Right renal pelvis (tissue), 4 donors: ENCODE results near the gene MYO9B. TPM values are rescaled to one million over a fixed set of nuclear protein-coding genes. Genes with fewer than 3 reads are reported as not detected.

Source experiments
- DNase-seq, 4 donors: peaks; one replicate each; pipeline ENCODE4 v3.0.0-alpha.2; 2013; ENCODE audit warnings: low read depth in 4 of 4, low spot score in 3 of 4, missing footprints in 1 of 4
- polyA plus RNA-seq, 4 donors: library from polyadenylated mRNA; unstranded; fragments of 120-200 nt; gene quantifications; one replicate each; pipeline ENCODE4 v1.2.1, GENCODE V29; 2013; ENCODE audit not compliant: insufficient read length in 4 of 4

The MYO9B gene
- polyA plus RNA-seq, 4 donors: 40.6 to 51.6 (median 48.8) TPM

GRCh38 chr19:17249887-17250548 is 174.4 kb downstream of the MYO9B start:
- DNase-seq: no peak

DNA sequence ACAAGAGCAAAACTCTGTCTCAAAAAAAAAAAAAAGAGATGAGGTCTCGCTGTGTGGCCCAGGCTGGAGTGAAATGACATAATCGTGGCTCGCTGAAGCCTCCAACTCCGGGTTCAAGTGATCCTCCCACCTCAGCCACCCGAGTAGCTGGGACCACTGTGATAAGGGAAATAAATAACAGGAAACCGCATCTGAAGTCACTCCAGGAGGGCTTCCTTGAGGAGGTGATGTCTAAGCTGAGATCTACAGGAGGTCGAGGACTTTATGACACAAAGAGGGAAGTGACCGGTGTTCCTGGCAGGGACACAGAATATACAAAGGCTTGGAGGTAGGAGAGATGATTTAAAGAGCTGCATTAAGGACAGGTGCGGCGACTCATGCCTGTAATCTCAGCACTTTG is 179.1 kb downstream of the MYO9B start:
- DNase-seq: no peak

GRCh38 chr19:17255150-17255621 is 179.6 kb downstream of the MYO9B start:
- no peak for DNase-seq

DNA sequence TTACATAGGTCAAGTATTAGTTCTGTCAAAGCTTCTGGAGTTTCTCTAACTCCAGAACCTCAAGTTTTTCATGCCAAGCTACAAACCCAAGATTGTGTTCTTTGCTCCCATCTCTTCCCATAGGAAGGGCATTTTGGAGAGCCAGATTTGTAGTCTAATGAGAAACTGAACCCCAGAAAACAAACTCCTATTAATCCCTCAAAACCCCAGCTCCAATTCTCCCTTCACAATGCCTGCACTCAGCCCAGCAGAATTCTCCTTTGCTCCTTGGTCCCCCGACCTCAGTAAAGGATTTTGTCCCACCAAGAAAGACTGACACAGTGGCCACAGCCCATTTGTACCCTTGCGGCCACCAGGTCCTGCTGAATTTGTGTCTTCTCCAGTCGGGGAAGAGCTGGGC is 180.6 kb downstream of the MYO9B start:
- no peak for DNase-seq

- DNase-seq: no peak
These were observed 183.7 kb downstream of the MYO9B start for GRCh38 chr19:17259118-17259780.

GRCh38 chr19:17259934-17260333 is 184.4 kb downstream of the MYO9B start:
- no peak for DNase-seq

DNA sequence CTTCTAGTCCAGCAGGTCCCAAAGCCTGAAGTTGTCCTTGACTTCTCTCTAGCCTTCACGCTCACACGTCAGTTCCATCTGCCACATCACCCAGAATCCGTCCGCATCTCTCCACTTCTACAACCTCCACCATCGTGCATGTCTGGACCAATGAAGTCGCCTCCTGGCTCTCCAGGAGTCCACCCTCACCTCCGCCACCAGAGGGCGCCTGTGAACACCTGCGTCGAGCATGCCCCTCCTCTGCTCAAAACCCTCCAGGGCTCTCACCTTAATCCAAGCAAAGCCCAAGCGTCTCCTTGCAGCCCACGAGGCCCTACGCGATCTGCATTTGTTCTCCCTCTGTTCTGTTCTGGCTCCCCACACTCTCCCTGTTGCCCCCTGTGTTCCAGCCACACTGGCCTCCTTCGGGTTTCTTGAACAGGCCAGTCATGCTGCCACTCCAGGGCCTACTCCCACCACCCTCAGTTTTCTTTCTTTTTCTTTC is 185.3 kb downstream of the MYO9B start:
- DNase-seq: no peak

- DNase-seq: no peak
These were observed 187.0 kb downstream of the MYO9B start for GRCh38 chr19:17262557-17262956.

Other genes starting within 250 kb of the MYO9B start
- gene SIN3B, start 246.4 kb upstream of the MYO9B start, polyA plus RNA-seq: 10 to 100 TPM; 51.7 to 62.2 (median 58.3) TPM
- 1 to 10 TPM in 2 of 4 donors, under 1 TPM in 2; 0.82 to 1.5 (median 1.1) TPM for gene F2RL3, start 186.8 kb upstream of the MYO9B start, polyA plus RNA-seq
- 10 to 100 TPM; 35.9 to 50.0 (median 41.7) TPM for gene CPAMD8, start 49.0 kb upstream of the MYO9B start, polyA plus RNA-seq
- 10 to 100 TPM; 11.9 to 14.1 (median 12.4) TPM for gene HAUS8, start 325 bp upstream of the MYO9B start, polyA plus RNA-seq
- 10 to 100 TPM; 26.5 to 30.6 (median 29.7) TPM for gene USE1, start 139.6 kb downstream of the MYO9B start, polyA plus RNA-seq
- gene OCEL1, start 150.4 kb downstream of the MYO9B start, polyA plus RNA-seq: 10 to 100 TPM; 19.5 to 27.8 (median 23.6) TPM
- 10 to 100 TPM; 38.8 to 59.8 (median 40.6) TPM for gene NR2F6, start 170.1 kb downstream of the MYO9B start, polyA plus RNA-seq
- 1 to 10 TPM; 5.6 to 7.3 (median 6.3) TPM for gene USHBP1, start 189.0 kb downstream of the MYO9B start, polyA plus RNA-seq
- 100 to 1,000 TPM in 2 of 4 donors, 10 to 100 TPM in 2; 93.4 to 109 (median 99.6) TPM for gene BABAM1, start 191.7 kb downstream of the MYO9B start, polyA plus RNA-seq
- gene ANKLE1, start 206.1 kb downstream of the MYO9B start, polyA plus RNA-seq: under 1 TPM; 0.60 to 0.91 (median 0.83) TPM
- 10 to 100 TPM in 1 of 4 donors, 1 to 10 TPM in 3; 7.6 to 14.2 (median 8.3) TPM for gene ABHD8, start 227.6 kb downstream of the MYO9B start, polyA plus RNA-seq
- 10 to 100 TPM; 47.7 to 63.3 (median 51.3) TPM for gene MRPL34, start 230.1 kb downstream of the MYO9B start, polyA plus RNA-seq
- gene DDA1, start 233.8 kb downstream of the MYO9B start, polyA plus RNA-seq: 10 to 100 TPM; 35.1 to 43.4 (median 36.9) TPM